Right forelimb (tissue), 1 donor: ENCODE results near the gene CDHR4.
A peak's percentile ranks its signal among the peaks of the same experiment; 100 is the strongest.
"Not testable (repeated sequence)": the region's sequence is repeated elsewhere in the genome, so short reads cannot be mapped to it uniquely, and the experiment has no call there.

Experiments
- DNase-seq: peaks from one replicate; pipeline ENCODE4 v3.0.0-alpha.2; 2018

The CDHR4 gene

GRCh38 chr3:49802719-49803464 is 3.2 kb upstream of the CDHR4 start, which contains the start of gene INKA1:
Gene INKA1, plus strand, starts transcription at chr3:49803261. Its CDS starts 132 bp downstream, at chr3:49803393.
- peak; percentile 93 for DNase-seq

- no peak for DNase-seq
Observed at GRCh38 chr3:49801160-49801559, 1.5 kb upstream of the CDHR4 start.

GRCh38 chr3:49799105-49799504 is 568 bp downstream of the CDHR4 start:
- DNase-seq = no peak

GRCh38 chr3:49794926-49795905 is 4.5 kb downstream of the CDHR4 start:
- DNase-seq = no peak

GRCh38 chr3:49794431-49794830 is 5.2 kb downstream of the CDHR4 start:
- DNase-seq = no peak

- DNase-seq = no peak
Observed at GRCh38 chr3:49793486-49794085, 6.1 kb downstream of the CDHR4 start.

- DNase-seq = no peak
Observed at GRCh38 chr3:49792371-49793150, 7.1 kb downstream of the CDHR4 start.

GRCh38 chr3:49791571-49791970 is 8.1 kb downstream of the CDHR4 start:
- no peak for DNase-seq

- no peak for DNase-seq
Observed at GRCh38 chr3:49790626-49791411, 8.9 kb downstream of the CDHR4 start.

GRCh38 chr3:49788056-49788455 is 11.6 kb downstream of the CDHR4 start:
- DNase-seq = no peak

- no peak for DNase-seq
Observed at GRCh38 chr3:49787536-49787935, 12.1 kb downstream of the CDHR4 start.

- no peak for DNase-seq
Observed at GRCh38 chr3:49787182-49787464, 12.6 kb downstream of the CDHR4 start.

- DNase-seq = peak; percentile 100
Observed at GRCh38 chr3:49786357-49787181, 13.1 kb downstream of the CDHR4 start, which contains the start of gene IP6K1. Gene IP6K1, minus strand, starts transcription at chr3:49786542. Its CDS starts 38,502 bp downstream, at chr3:49748040.

GRCh38 chr3:49785565-49786356 is 13.9 kb downstream of the CDHR4 start:
- DNase-seq = peak; percentile 61

- not testable (repeated sequence) for DNase-seq
Observed at GRCh38 chr3:49782277-49782676, 17.4 kb downstream of the CDHR4 start.

- no peak for DNase-seq
Observed at GRCh38 chr3:49781415-49782199, 18.1 kb downstream of the CDHR4 start.

- DNase-seq = not testable (repeated sequence)
Observed at GRCh38 chr3:49780975-49781365, 18.7 kb downstream of the CDHR4 start.

GRCh38 chr3:49780080-49780974 is 19.3 kb downstream of the CDHR4 start:
- DNase-seq = no peak
